Measurements from ENCODE around the gene PSMC1.

PSMC1 gene

DNA sequence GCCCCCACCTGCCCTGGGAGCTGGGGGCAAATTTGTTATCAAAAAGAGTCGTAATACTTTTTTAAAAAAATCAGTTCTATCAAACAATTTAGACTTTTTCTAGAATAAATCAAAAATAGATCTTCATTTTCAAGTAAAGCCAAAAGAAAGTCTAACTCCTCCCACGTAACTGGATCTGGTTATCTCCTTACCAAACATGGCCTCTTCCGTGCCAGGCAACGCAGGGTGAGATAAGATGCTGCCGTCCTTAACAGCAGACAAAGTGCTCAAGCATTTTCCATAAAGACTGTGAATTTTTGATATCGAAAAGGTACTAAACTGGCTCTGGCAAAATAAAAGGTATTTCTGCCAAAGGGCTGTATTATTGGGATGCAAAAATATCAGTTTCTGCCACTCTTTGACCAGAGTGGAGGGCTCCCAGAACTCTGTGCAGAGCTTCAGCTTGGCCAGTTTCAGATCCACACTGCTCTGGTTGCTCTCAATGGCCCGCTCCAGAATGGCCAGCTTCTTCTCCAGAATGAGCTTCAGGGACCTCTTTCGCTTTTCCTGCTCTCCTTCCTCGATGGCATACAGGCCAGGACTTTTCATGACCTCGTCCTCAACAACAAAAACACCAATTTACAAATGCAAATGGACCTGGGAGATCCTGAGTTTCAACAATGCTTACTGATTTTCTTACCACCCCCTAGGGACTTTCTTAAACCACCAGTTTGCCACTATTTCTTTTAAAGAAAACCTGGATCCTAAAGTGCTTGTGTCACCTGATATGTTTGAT lies 46.4 kb downstream of the PSMC1 start:
- no peaks in the 10 kb centered on the region for H3K36me3 ChIP-seq (ENCODE audit: insufficient read depth, low read length)
- no peak overlapping the region for H2AFZ ChIP-seq (ENCODE audit: low read length, unreplicated experiment)
- H3K4me3 ChIP-seq (ENCODE audit: low read depth, low read length), result no peak overlapping the region
- no peaks in the 10 kb centered on the region for H3K79me2 ChIP-seq (ENCODE audit: control insufficient read depth, insufficient read depth, low read length, unreplicated experiment)
- H3K4me1 ChIP-seq (ENCODE audit: control insufficient read depth, insufficient read depth, low read length, unreplicated experiment), result no peaks in the 10 kb centered on the region
- no peak overlapping the region for H3K27ac ChIP-seq (ENCODE audit: low read depth, low read length)
- H3K27me3 ChIP-seq (ENCODE audit: insufficient read depth, low read length), result no peaks in the 10 kb centered on the region

- Histone ChIP-seq H3K4me3 (ENCODE audit: low read depth, low read length) (no peak overlapping the region), H2AFZ (ENCODE audit: low read length, unreplicated experiment) (no peak overlapping the region), H3K79me2 (ENCODE audit: control insufficient read depth, insufficient read depth, low read length, unreplicated experiment) (no peaks in the 10 kb centered on the region), H3K27ac (ENCODE audit: low read depth, low read length) (no peak overlapping the region), H3K27me3 (ENCODE audit: insufficient read depth, low read length) (no peaks in the 10 kb centered on the region), H3K36me3 (ENCODE audit: insufficient read depth, low read length) (no peaks in the 10 kb centered on the region), H3K4me1 (ENCODE audit: control insufficient read depth, insufficient read depth, low read length, unreplicated experiment) (no peaks in the 10 kb centered on the region)
Measured at GRCh38 chr14:90303473-90303872, 47.1 kb downstream of the PSMC1 start.

DNA sequence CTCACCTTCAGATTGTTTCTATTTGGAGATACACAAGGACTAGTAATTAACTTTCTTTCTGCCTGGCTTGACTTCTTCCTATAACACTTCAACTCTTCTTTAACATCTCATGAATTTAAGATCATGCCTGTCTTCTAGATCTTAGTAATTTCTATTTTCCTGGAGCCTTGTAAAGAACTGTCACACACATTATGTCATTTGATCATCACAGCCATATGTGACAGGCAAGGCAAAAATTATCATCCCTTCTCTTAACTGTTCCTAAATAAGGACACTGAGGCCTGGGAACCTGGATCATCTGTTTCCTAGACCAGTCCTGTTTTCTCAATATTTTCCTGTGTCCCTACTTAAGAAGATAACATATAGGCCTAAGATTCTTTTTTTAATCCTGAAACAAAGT lies 48.1 kb downstream of the PSMC1 start:
- Histone ChIP-seq H3K4me1 (ENCODE audit: control insufficient read depth, insufficient read depth, low read length, unreplicated experiment) (no peaks in the 10 kb centered on the region), H3K4me3 (ENCODE audit: low read depth, low read length) (no peak overlapping the region), H2AFZ (ENCODE audit: low read length, unreplicated experiment) (no peak overlapping the region), H3K79me2 (ENCODE audit: control insufficient read depth, insufficient read depth, low read length, unreplicated experiment) (no peaks in the 10 kb centered on the region), H3K36me3 (ENCODE audit: insufficient read depth, low read length) (no peaks in the 10 kb centered on the region), H3K27ac (ENCODE audit: low read depth, low read length) (no peak overlapping the region), H3K27me3 (ENCODE audit: insufficient read depth, low read length) (no peaks in the 10 kb centered on the region)

GRCh38 chr14:90305176-90305601 lies 48.8 kb downstream of the PSMC1 start:
- no peaks in the 10 kb centered on the region for H3K27me3 ChIP-seq (ENCODE audit: insufficient read depth, low read length)
- H3K79me2 ChIP-seq (ENCODE audit: control insufficient read depth, insufficient read depth, low read length, unreplicated experiment), result no peaks in the 10 kb centered on the region
- no peak overlapping the region for H2AFZ ChIP-seq (ENCODE audit: low read length, unreplicated experiment)
- H3K4me1 ChIP-seq (ENCODE audit: control insufficient read depth, insufficient read depth, low read length, unreplicated experiment), result no peaks in the 10 kb centered on the region
- no peaks in the 10 kb centered on the region for H3K36me3 ChIP-seq (ENCODE audit: insufficient read depth, low read length)
- H3K4me3 ChIP-seq (ENCODE audit: low read depth, low read length), result no peak overlapping the region
- H3K27ac ChIP-seq (ENCODE audit: low read depth, low read length), result no peak overlapping the region

- H3K27ac ChIP-seq (ENCODE audit: low read depth, low read length), result no peak overlapping the region
- no peaks in the 10 kb centered on the region for H3K79me2 ChIP-seq (ENCODE audit: control insufficient read depth, insufficient read depth, low read length, unreplicated experiment)
- no peak overlapping the region for H3K4me3 ChIP-seq (ENCODE audit: low read depth, low read length)
- no peak overlapping the region for H2AFZ ChIP-seq (ENCODE audit: low read length, unreplicated experiment)
- no peaks in the 10 kb centered on the region for H3K27me3 ChIP-seq (ENCODE audit: insufficient read depth, low read length)
- no peaks in the 10 kb centered on the region for H3K4me1 ChIP-seq (ENCODE audit: control insufficient read depth, insufficient read depth, low read length, unreplicated experiment)
- peaks cover 18% of the 10 kb centered on the region for H3K36me3 ChIP-seq (ENCODE audit: insufficient read depth, low read length)
Measured at GRCh38 chr14:90308561-90308960, 52.2 kb downstream of the PSMC1 start.

DNA sequence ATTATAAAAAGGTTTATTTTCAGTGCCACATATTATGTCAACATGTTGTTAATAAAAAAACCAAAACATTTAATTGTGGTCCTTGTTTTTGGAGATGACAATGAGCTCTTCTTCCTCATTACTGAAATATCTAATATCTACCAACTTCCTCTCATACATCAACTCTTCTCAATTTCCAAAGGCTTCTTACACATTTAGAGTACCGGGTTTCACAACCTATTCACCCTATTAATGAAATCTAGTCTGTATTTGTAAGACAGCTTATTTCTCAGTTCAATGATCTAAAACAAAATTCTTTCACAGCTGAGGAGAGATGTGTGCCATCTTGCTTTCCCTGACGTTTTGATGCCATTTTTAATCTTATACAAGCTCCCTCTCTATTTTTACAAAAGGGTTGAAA lies 60.9 kb downstream of the PSMC1 start:
- Histone ChIP-seq H3K36me3 (ENCODE audit: insufficient read depth, low read length) (peaks cover 17% of the 10 kb centered on the region), H3K4me3 (ENCODE audit: low read depth, low read length) (no peak overlapping the region), H3K27ac (ENCODE audit: low read depth, low read length) (no peak overlapping the region)

DNA sequence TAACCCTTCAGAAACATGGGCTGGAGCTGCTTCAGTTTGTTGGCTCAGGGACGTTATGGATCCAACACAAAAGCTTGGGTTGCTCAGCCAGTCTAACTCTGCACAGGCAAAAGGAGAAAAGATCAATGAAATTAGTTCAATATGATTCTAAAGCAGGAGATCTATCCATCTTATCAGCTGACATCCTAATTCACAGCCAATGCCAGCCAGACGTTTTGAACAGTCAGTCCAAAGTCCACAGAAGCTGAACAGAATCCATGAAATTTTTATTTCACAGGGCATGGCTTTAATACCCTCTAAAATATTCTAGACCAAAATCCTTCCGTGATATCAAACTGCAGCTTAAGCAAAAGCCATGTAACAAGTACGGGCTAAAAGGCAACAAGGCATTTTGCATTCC lies 61.7 kb downstream of the PSMC1 start:
- Histone ChIP-seq H3K79me2 (ENCODE audit: control insufficient read depth, insufficient read depth, low read length, unreplicated experiment) (peaks cover 8% of the 10 kb centered on the region), H3K36me3 (ENCODE audit: insufficient read depth, low read length) (peaks cover 15% of the 10 kb centered on the region)

More for the DNA sequence above, 60.9 kb downstream of the PSMC1 start:
- Histone ChIP-seq H2AFZ (ENCODE audit: low read length, unreplicated experiment) (no peak overlapping the region), H3K79me2 (ENCODE audit: control insufficient read depth, insufficient read depth, low read length, unreplicated experiment) (peaks cover 8% of the 10 kb centered on the region), H3K27me3 (ENCODE audit: insufficient read depth, low read length) (no peaks in the 10 kb centered on the region), H3K4me1 (ENCODE audit: control insufficient read depth, insufficient read depth, low read length, unreplicated experiment) (peaks cover 8% of the 10 kb centered on the region)

GRCh38 chr14:90319173-90319572 lies 62.8 kb downstream of the PSMC1 start:
- peak overlapping the region; percentile 44; the same call in 1 of the 2 replicates for H3K27ac ChIP-seq (ENCODE audit: low read depth, low read length)
- no peak overlapping the region for H2AFZ ChIP-seq (ENCODE audit: low read length, unreplicated experiment)
- H3K27me3 ChIP-seq (ENCODE audit: insufficient read depth, low read length), result no peaks in the 10 kb centered on the region
- H3K4me1 ChIP-seq (ENCODE audit: control insufficient read depth, insufficient read depth, low read length, unreplicated experiment), result peaks cover 8% of the 10 kb centered on the region
- no peak overlapping the region for H3K4me3 ChIP-seq (ENCODE audit: low read depth, low read length)
- H3K36me3 ChIP-seq (ENCODE audit: insufficient read depth, low read length), result peaks cover 15% of the 10 kb centered on the region
- peaks cover 8% of the 10 kb centered on the region for H3K79me2 ChIP-seq (ENCODE audit: control insufficient read depth, insufficient read depth, low read length, unreplicated experiment)

More for the DNA sequence above, 61.7 kb downstream of the PSMC1 start:
- H3K4me3 ChIP-seq (ENCODE audit: low read depth, low read length), result no peak overlapping the region
- no peak overlapping the region for H2AFZ ChIP-seq (ENCODE audit: low read length, unreplicated experiment)
- no peak overlapping the region for H3K27ac ChIP-seq (ENCODE audit: low read depth, low read length)
- H3K27me3 ChIP-seq (ENCODE audit: insufficient read depth, low read length), result no peaks in the 10 kb centered on the region
- peaks cover 8% of the 10 kb centered on the region for H3K4me1 ChIP-seq (ENCODE audit: control insufficient read depth, insufficient read depth, low read length, unreplicated experiment)

- Histone ChIP-seq H3K79me2 (ENCODE audit: control insufficient read depth, insufficient read depth, low read length, unreplicated experiment) (peaks cover 8% of the 10 kb centered on the region), H3K27me3 (ENCODE audit: insufficient read depth, low read length) (no peaks in the 10 kb centered on the region), H3K36me3 (ENCODE audit: insufficient read depth, low read length) (peaks cover 15% of the 10 kb centered on the region), H3K4me1 (ENCODE audit: control insufficient read depth, insufficient read depth, low read length, unreplicated experiment) (peaks cover 8% of the 10 kb centered on the region), H3K27ac (ENCODE audit: low read depth, low read length) (peak overlapping the region; percentile 44; the same call in 1 of the 2 replicates), H2AFZ (ENCODE audit: low read length, unreplicated experiment) (no peak overlapping the region), H3K4me3 (ENCODE audit: low read depth, low read length) (no peak overlapping the region)
Measured at GRCh38 chr14:90319634-90320541, 63.5 kb downstream of the PSMC1 start.

DNA sequence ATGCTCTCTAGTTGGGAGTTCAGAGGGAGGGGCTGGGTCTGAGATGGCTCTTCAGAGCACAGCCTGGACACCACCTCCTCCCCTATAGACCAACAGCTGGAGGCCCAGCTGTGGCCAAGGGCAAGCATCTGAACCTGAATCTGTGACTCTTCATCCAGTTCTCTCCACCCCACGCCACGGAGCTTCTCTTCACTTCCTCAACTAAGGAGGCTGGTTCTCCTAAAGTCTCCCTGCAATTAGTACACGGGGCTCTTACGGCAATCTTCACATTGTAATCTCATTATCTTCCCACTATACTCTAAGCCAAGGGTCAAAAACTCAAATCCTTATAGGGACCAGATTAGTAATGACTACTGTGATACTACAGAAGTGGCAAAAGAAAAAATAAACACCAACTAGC lies 65.5 kb downstream of the PSMC1 start:
- H3K27me3 ChIP-seq (ENCODE audit: insufficient read depth, low read length), result no peaks in the 10 kb centered on the region
- H3K4me3 ChIP-seq (ENCODE audit: low read depth, low read length), result no peak overlapping the region

More for the DNA sequence above, 65.5 kb downstream of the PSMC1 start:
- Histone ChIP-seq H3K27ac (ENCODE audit: low read depth, low read length) (no peak overlapping the region), H2AFZ (ENCODE audit: low read length, unreplicated experiment) (no peak overlapping the region), H3K79me2 (ENCODE audit: control insufficient read depth, insufficient read depth, low read length, unreplicated experiment) (peaks cover 14% of the 10 kb centered on the region), H3K4me1 (ENCODE audit: control insufficient read depth, insufficient read depth, low read length, unreplicated experiment) (peaks cover 8% of the 10 kb centered on the region), H3K36me3 (ENCODE audit: insufficient read depth, low read length) (peaks cover 12% of the 10 kb centered on the region)
